ENCODE measurements around the gene DZIP1. TPM values are rescaled to one million over a fixed set of nuclear protein-coding genes. Genes with fewer than 3 reads are reported as not detected.

The DZIP1 gene
- total and polyA plus RNA-seq, 2 of the 13 experiments (the other 11 are each of a cell fraction or from before 2014, with no cell fraction given) = 11.0 to 36.7 TPM

DNA sequence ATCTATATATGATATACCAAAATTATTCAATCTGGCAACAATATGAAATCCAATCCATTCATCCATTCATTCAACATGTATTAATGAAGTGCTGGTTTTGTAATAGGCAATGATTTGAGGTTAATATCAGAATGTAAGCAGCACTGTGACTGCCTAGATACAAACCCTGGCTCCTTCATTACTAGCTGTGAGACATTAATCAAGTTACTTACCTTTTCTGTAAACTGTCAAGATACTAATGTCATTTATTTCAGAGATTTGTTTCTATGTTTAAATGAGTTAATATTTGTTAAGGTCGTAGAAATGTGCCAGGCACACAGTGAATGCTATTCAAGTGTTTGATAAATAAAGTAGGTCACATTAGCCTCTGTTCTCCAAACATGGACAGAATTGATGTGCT lies 51.0 kb downstream of the DZIP1 start:
- Histone ChIP-seq H3K4me2 (ENCODE audit: low read depth, low read length) (no peak overlapping the region), H3K9me3 (ENCODE audit: low read length) (no peaks in the 10 kb centered on the region), H3K4me1 (ENCODE audit: insufficient read depth, low read length) (no peaks in the 10 kb centered on the region), H3K9ac (ENCODE audit: insufficient read depth, low read depth, low read length) (no peak overlapping the region), H2AFZ (ENCODE audit: low read length) (no peak overlapping the region), H3K27ac (ENCODE audit: extremely low read length, insufficient read depth, low read length) (no peak overlapping the region), H3K27me3 (ENCODE audit: control insufficient read depth in 1 of 2, insufficient read depth in 2 of 2, low read length in 2 of 2) (no peaks in the 10 kb centered on the region), H4K20me1 (ENCODE audit: insufficient read depth, low read length) (no peaks in the 10 kb centered on the region), H3K36me3 (replicated peaks in 1 of 2; ENCODE audit: control insufficient read depth in 1 of 2, insufficient read depth in 2 of 2, low read length in 2 of 2) (peaks cover 6 to 19% of the 10 kb centered on the region in 2 experiments), H3K79me2 (ENCODE audit: insufficient read depth, low read length) (no peaks in the 10 kb centered on the region), H3K4me3 (replicated peaks in 1 of 3; ENCODE audit: insufficient read depth in 1 of 3, low read depth in 2 of 3, low read length in 3 of 3) (no peak overlapping the region)
- in situ Hi-C loops (cut with HindIII; ENCODE audit: extremely low pct_ligation_motif_present, low pct_unique_long_range_greater_than_20kb) = no loop called here
- ChIA-PET POLR2A (no interaction called here), CTCF (ENCODE audit: low intra/inter-chr PET ratio, low total read pairs) (no interaction called here)
- DNase-seq (ENCODE audit: low spot score) (no peak), FAIRE-seq (no peak), ATAC-seq (no peak)
- no peak for TF ChIP-seq ZNF101 (CRISPR knock-in tag; IDR thresholded peaks at IDR 0.05; ENCODE audit: borderline replicate concordance, low read depth)
- TF ChIP-seq SMAD1 (CRISPR knock-in tag; IDR thresholded peaks at IDR 0.05; ENCODE audit: borderline replicate concordance, low read depth) = no peak
- no peak for TF ChIP-seq RBM39 (IDR thresholded peaks at IDR 0.05; ENCODE audit: low read depth, low read length, poor library complexity, severe bottlenecking)
- no peak for TF ChIP-seq ZNF770 (CRISPR knock-in tag; IDR thresholded peaks at IDR 0.05)
- TF ChIP-seq LRRFIP1 (CRISPR knock-in tag; conservative IDR thresholded peaks at IDR 0.05) = no peak
- TF ChIP-seq KMT2A (CRISPR knock-in tag; IDR thresholded peaks at IDR 0.05) = no peak
- no peak for TF ChIP-seq MIER3 (CRISPR knock-in tag; IDR thresholded peaks at IDR 0.05; ENCODE audit: borderline replicate concordance)
- no peak for TF ChIP-seq TEAD2 (CRISPR knock-in tag; IDR thresholded peaks at IDR 0.05)
- TF ChIP-seq, protein P1, sequence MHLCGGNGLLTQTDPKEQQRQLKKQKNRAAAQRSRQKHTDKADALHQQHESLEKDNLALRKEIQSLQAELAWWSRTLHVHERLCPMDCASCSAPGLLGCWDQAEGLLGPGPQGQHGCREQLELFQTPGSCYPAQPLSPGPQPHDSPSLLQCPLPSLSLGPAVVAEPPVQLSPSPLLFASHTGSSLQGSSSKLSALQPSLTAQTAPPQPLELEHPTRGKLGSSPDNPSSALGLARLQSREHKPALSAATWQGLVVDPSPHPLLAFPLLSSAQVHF (CRISPR knock-in tag; IDR thresholded peaks at IDR 0.05) = no peak
- WGBS (ENCODE audit: low lambda C conversion rate) = 81% methylated on average over 1 of the region's 1 CpG
- no TSS peak for BruUV-seq (replicated peaks)
- intact Hi-C loops (cut with micrococcal nuclease; ENCODE audit: unreplicated experiment) = no loop called here

Data from HepG2 (cell line).